ENCODE results near the gene SSMEM1. TPM values are rescaled to one million over a fixed set of nuclear protein-coding genes. Genes with fewer than 3 reads are reported as not detected.
"Not testable (repeated sequence)": the region's sequence is repeated elsewhere in the genome, so short reads cannot be mapped to it uniquely, and the experiment has no call there.

The SSMEM1 gene
- total RNA-seq, 2 experiments from 2014 or later = not detected

GRCh38 chr7:130182990-130183389 lies 24.7 kb upstream of the SSMEM1 start:
- Histone ChIP-seq H4K20me1 (ENCODE audit: insufficient read depth, low read length) (no peaks in the 10 kb centered on the region), H3K4me2 (ENCODE audit: low read length) (no peak overlapping the region), H3K4me1 (ENCODE audit: insufficient read depth, low read length, poor library complexity, severe bottlenecking) (no peaks in the 10 kb centered on the region), H3K9me3 (ENCODE audit: low read length) (no peaks in the 10 kb centered on the region), H3K4me3 (ENCODE audit: low read depth, low read length, poor library complexity, severe bottlenecking) (no peak overlapping the region), H3K9me2 (ENCODE audit: insufficient read depth, low read length) (no peaks in the 10 kb centered on the region), H2AFZ (ENCODE audit: low read length) (no peak overlapping the region), H3K27ac (ENCODE audit: low read depth, low read length, poor library complexity, severe bottlenecking) (no peak overlapping the region), H3K79me2 (ENCODE audit: insufficient read depth, low read depth, low read length) (no peaks in the 10 kb centered on the region), H3K36me3 (ENCODE audit: insufficient read depth, low read length) (peaks cover 89% of the 10 kb centered on the region)
- ChIA-PET CTCF (ENCODE audit: unreplicated experiment) (no interaction called here), POLR2A (interaction anchor here (0.7 to 2.4 kb wide), 4 partner anchors 11 to 236 kb away, joined by 3 to 12 read pairs (median 4); partner anchors contain the start of gene TMEM209)
- no TSS peak for BruUV-seq (replicated peaks)
- TF ChIP-seq CTCF (conservative IDR thresholded peaks at IDR 0.05; ENCODE audit: low read length) (no peak), EZH2phosphoT487 (IDR thresholded peaks at IDR 0.05; ENCODE audit: borderline replicate concordance, low read depth, low read length) (no peak)
- no peak for DNase-seq (ENCODE audit: low spot score)
- intact Hi-C loops (cut with micrococcal nuclease; ENCODE audit: unreplicated experiment) = loop anchor here (5.0 kb wide), 1 partner anchor 61 kb away; no protein-coding TSS in a partner anchor

- H3K4me2 ChIP-seq (ENCODE audit: low read length); BruUV-seq (replicated peaks); H3K79me2 ChIP-seq (ENCODE audit: insufficient read depth, low read depth, low read length); CTCF ChIA-PET (ENCODE audit: unreplicated experiment); H3K9me2 ChIP-seq (ENCODE audit: insufficient read depth, low read length); H3K9me3 ChIP-seq (ENCODE audit: low read length); H3K4me1 ChIP-seq (ENCODE audit: insufficient read depth, low read length, poor library complexity, severe bottlenecking); H3K27ac ChIP-seq (ENCODE audit: low read depth, low read length, poor library complexity, severe bottlenecking); DNase-seq (ENCODE audit: low spot score); H2AFZ ChIP-seq (ENCODE audit: low read length); H3K4me3 ChIP-seq (ENCODE audit: low read depth, low read length, poor library complexity, severe bottlenecking); H4K20me1 ChIP-seq (ENCODE audit: insufficient read depth, low read length): not testable (repeated sequence)
- H3K36me3 ChIP-seq (ENCODE audit: insufficient read depth, low read length) = peaks cover 88% of the 10 kb centered on the region
- intact Hi-C loops (cut with micrococcal nuclease; ENCODE audit: unreplicated experiment) = loop anchor here (5.0 kb wide), 1 partner anchor 62 kb away; no protein-coding TSS in a partner anchor
- POLR2A ChIA-PET = interaction anchor here (0.6 to 1.4 kb wide), 5 partner anchors 10 to 240 kb away, joined by 3 to 4 read pairs (median 3); no protein-coding TSS in a partner anchor
Measured at GRCh38 chr7:130184349-130184748, 23.3 kb upstream of the SSMEM1 start.

DNA sequence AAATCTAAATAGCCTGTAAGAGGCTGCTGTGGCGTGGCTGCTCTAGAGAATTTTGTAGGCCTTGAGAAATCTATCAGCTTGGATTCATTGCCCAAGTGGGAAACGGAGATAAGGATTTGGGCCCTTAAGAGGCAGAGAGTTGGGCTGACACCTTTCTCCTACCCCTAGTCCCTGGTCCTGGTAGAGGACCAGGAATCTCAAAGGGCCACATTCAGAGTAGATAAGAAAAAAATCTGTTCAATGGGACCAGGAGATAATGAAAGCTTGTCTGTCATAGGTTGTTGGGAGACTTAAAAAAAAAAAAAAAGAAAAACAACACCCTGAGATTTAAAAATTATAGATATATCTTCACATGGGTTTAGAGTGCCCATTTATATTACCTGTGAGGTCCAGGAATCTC lies 20.3 kb upstream of the SSMEM1 start:
- H3K9me3 ChIP-seq (ENCODE audit: low read length) = no peaks in the 10 kb centered on the region
- CTCF ChIA-PET (ENCODE audit: unreplicated experiment) = interaction anchor here (1.3 kb wide), 1 partner anchor 18 kb away, joined by 3 read pairs; the partner anchor contains the start of gene TMEM209
- no peak overlapping the region for H2AFZ ChIP-seq (ENCODE audit: low read length)
- H3K27ac ChIP-seq (ENCODE audit: low read depth, low read length, poor library complexity, severe bottlenecking) = no peak overlapping the region
- no TSS peak for BruUV-seq (replicated peaks)
- H3K9me2 ChIP-seq (ENCODE audit: insufficient read depth, low read length) = no peaks in the 10 kb centered on the region
- no peak overlapping the region for H3K4me2 ChIP-seq (ENCODE audit: low read length)
- TF ChIP-seq EZH2phosphoT487 (IDR thresholded peaks at IDR 0.05; ENCODE audit: borderline replicate concordance, low read depth, low read length) = no peak
- no peak for TF ChIP-seq CTCF (conservative IDR thresholded peaks at IDR 0.05; ENCODE audit: low read length)
- H4K20me1 ChIP-seq (ENCODE audit: insufficient read depth, low read length) = no peaks in the 10 kb centered on the region
- no peak overlapping the region for H3K4me3 ChIP-seq (ENCODE audit: low read depth, low read length, poor library complexity, severe bottlenecking)
- H3K36me3 ChIP-seq (ENCODE audit: insufficient read depth, low read length) = peaks cover 92% of the 10 kb centered on the region
- no peaks in the 10 kb centered on the region for H3K79me2 ChIP-seq (ENCODE audit: insufficient read depth, low read depth, low read length)
- POLR2A ChIA-PET = interaction anchor here (0.6 to 2.4 kb wide), 6 partner anchors 12 to 20 kb away, joined by 3 to 8 read pairs (median 5); partner anchors contain the start of genes SSMEM1 and TMEM209
- intact Hi-C loops (cut with micrococcal nuclease; ENCODE audit: unreplicated experiment) = no loop called here
- peaks cover 8% of the 10 kb centered on the region for H3K4me1 ChIP-seq (ENCODE audit: insufficient read depth, low read length, poor library complexity, severe bottlenecking)
- no peak for DNase-seq (ENCODE audit: low spot score)
